Heart left ventricle (tissue), 16 donors: ENCODE results near the gene TTI1. TPM values are rescaled to one million over a fixed set of nuclear protein-coding genes. Genes with fewer than 3 reads are reported as not detected.

Experiments used
- ATAC-seq, 4 donors: fragments of 200-7000 bp; cut with Tn5 transposase; one replicate each; pipeline ENCODE4 v1.9.1; 2020 to 2022; ENCODE audit warnings: moderate library complexity in 4 of 4, mild to moderate bottlenecking in 3 of 4, moderate number of reproducible peaks in 1 of 4
- DNase-seq, 5 donors: peaks; one replicate each; pipeline ENCODE4 v3.0.0-alpha.2; 2020
- H3K27ac ChIP-seq, 12 donors: fragments of 200-600 bp; sonication (generic) in 4 of 12; one replicate each; pipeline versions ENCODE4 v1.5.0 to v1.8.0; 2016 to 2022; ENCODE audit warnings: mild to moderate bottlenecking in 2 of 12
- H3K27me3 ChIP-seq, 9 donors: fragments of 200-600 bp; sonication (generic) in 2 of 9; one replicate each; pipeline versions ENCODE4 v1.5.1 to v1.8.0; 2016 to 2022; ENCODE audit warnings: mild to moderate bottlenecking in 3 of 9
- H3K36me3 ChIP-seq, 9 donors: fragments of 200-600 bp; sonication (generic) in 2 of 9; one replicate each; pipeline versions ENCODE4 v1.5.0 to v1.8.0; 2018 to 2022; ENCODE audit warnings: mild to moderate bottlenecking in 2 of 9
- H3K4me1 ChIP-seq, 12 donors: fragments of 200-600 bp; sonication (generic) in 4 of 12; one replicate each; pipeline versions ENCODE4 v1.5.0 to v1.8.0; 2016 to 2022; ENCODE audit warnings: mild to moderate bottlenecking in 3 of 12
- H3K4me3 ChIP-seq, 12 donors: fragments of 200-600 bp; sonication (generic) in 4 of 12; one replicate each; pipeline versions ENCODE4 v1.5.0 to v1.8.0; 2017 to 2022; ENCODE audit warnings: mild to moderate bottlenecking in 9 of 12, moderate library complexity in 4 of 12
- H3K9me3 ChIP-seq, 12 donors: fragments of 200-600 bp; sonication (generic) in 4 of 12; one replicate each; pipeline versions ENCODE4 v1.5.0 to v1.8.0; 2016 to 2022; ENCODE audit warnings: mild to moderate bottlenecking in 1 of 12
- CTCF ChIP-seq, 12 donors: fragments of 200-600 bp; sonication (generic) in 4 of 12; IDR thresholded peaks; one replicate each; pipeline versions ENCODE4 v1.5.0 to v1.8.0; 2018 to 2022; ENCODE audit warnings: antibody characterized with exemption in 12 of 12, mild to moderate bottlenecking in 5 of 12
- POLR2A ChIP-seq, 2 donors: fragments of 450-650 bp; IDR thresholded peaks; one replicate each; pipeline ENCODE4 v1.6.1; 2017; ENCODE audit warnings: antibody characterized with exemption in 2 of 2, mild to moderate bottlenecking in 2 of 2, moderate library complexity in 2 of 2
- WGBS, 4 donors: extraction: QIAGEN DNeasy Blood & Tissue Kit in 2 of 4; methylation state at CpG; one replicate each; pipeline versions ENCODE4 v1.1.5 to v1.1.7; 2013 to 2018; 5-methylcytosine and 5-hydroxymethylcytosine counted together
- intact Hi-C, 10 donors: fragments of 100-400 bp; cut with DNase I; formaldehyde crosslinking; loops; one replicate each; pipeline versions ENCODE4 v1.11.1 to v1.14.2; 2022
- polyA plus RNA-seq, 2 donors: library from polyadenylated mRNA; stranded (reverse); fragments of 200-250 nt; gene quantifications; one replicate each; pipeline ENCODE4 v1.2.3, GENCODE V29; 2013
- total RNA-seq, 9 donors: library from RNA; depleted of rRNA in 2 of 9; stranded (reverse); fragments of >200 nt in 2 of 9; fragmentation: NEBNext Ultra II Directional in 3 of 9; extraction: Animal tissue kit (Norgen Biotek cat#: 25700) in 3 of 9; gene quantifications; one replicate each; pipeline versions ENCODE4 v1.1.0 to v1.2.4, GENCODE V29; 2016 to 2023
- donor health status: ischemic (EF 13 %, LVEDD 7.1; RV severe dilation, severe dysfunction).
- donor health status: healthy with polysubstance abuse.
- donor health status: DM: no; HTN: yes; CAD: no.
- donor health status: DM: no; HTN: no; CAD: no.
- donor health status: ischemic (EF 25% LVEDD 6.9; RV normal size, moderate dysfunction).
- donor health status: ischemic (EF 25% LVEDD 5.7; RV mildly dilated, moderate dysfunction).
- donor health status: healthy.
- donor health status: DM: yes; HTN: yes; CAD: no.
- donor health status: ischemic (EF 35%, LVEDD 5.7; RV mildly dilated, moderate dysfunction).
- donor health status: nonischemic (EF 11% LVEDD 7.7; RV severe dilation, severe dysfunction).
- donor health status: DM: yes; HTN: yes; CAD: no.
- donor health status: PGD.
- donor health status: ischemic (EF 29% LVEDD 5.4; RV normal size, mild dysfunction).
- donor health status: nonischemic (EF 23%, LVEDD 6.1; RV moderate dilation, normal function).

The TTI1 gene
- total and polyA plus RNA-seq, 11 donors = 7.3 to 13.3 (median 11.0) TPM

- H3K27me3 ChIP-seq = no peaks in the 10 kb centered on the region
- DNase-seq (no peak), ATAC-seq (no peak)
- no peak overlapping the region for H3K4me3 ChIP-seq
- no peak for TF ChIP-seq POLR2A (IDR thresholded peaks at IDR 0.05)
- no peak for TF ChIP-seq CTCF (IDR thresholded peaks at IDR 0.05)
- intact Hi-C loops = no loop called here
- no peaks in the 10 kb centered on the region for H3K4me1 ChIP-seq
- H3K36me3 ChIP-seq = no peaks in the 10 kb centered on the region
- H3K9me3 ChIP-seq = peaks cover 0 to 29% (median 0%) of the 10 kb centered on the region in 12 donors
- no peak overlapping the region for H3K27ac ChIP-seq
- WGBS, 4 donors = 86 to 96% (median 93%) methylated on average over 2 of the region's 2 CpGs
Measured at GRCh38 chr20:37958856-37959520, 74.3 kb downstream of the TTI1 start.

GRCh38 chr20:37956107-37956585 lies 77.1 kb downstream of the TTI1 start:
- no peak overlapping the region for H3K27ac ChIP-seq
- DNase-seq (no peak), ATAC-seq (no peak)
- H3K9me3 ChIP-seq = peaks cover 0 to 27% (median 0%) of the 10 kb centered on the region in 12 donors
- H3K27me3 ChIP-seq = no peaks in the 10 kb centered on the region
- no peak overlapping the region for H3K4me3 ChIP-seq
- WGBS, 4 donors = 50 to 65% (median 55%) methylated on average over 3 of the region's 3 CpGs
- no peaks in the 10 kb centered on the region for H3K4me1 ChIP-seq
- no peak for TF ChIP-seq POLR2A (IDR thresholded peaks at IDR 0.05)
- no peak for TF ChIP-seq CTCF (IDR thresholded peaks at IDR 0.05)
- H3K36me3 ChIP-seq = no peaks in the 10 kb centered on the region
- intact Hi-C loops = no loop called here

GRCh38 chr20:37955511-37955910 lies 77.7 kb downstream of the TTI1 start:
- Histone ChIP-seq H3K9me3 (peaks cover 0 to 22% (median 0%) of the 10 kb centered on the region in 12 donors), H3K36me3 (no peaks in the 10 kb centered on the region), H3K27ac (no peak overlapping the region), H3K27me3 (no peaks in the 10 kb centered on the region), H3K4me3 (no peak overlapping the region), H3K4me1 (no peaks in the 10 kb centered on the region)
- TF ChIP-seq CTCF (IDR thresholded peaks at IDR 0.05) (no peak), POLR2A (IDR thresholded peaks at IDR 0.05) (no peak)
- no peak for ATAC-seq
- WGBS, 4 donors = 84 to 89% (median 85%) methylated on average over 7 of the region's 7 CpGs
- intact Hi-C loops = no loop called here
- DNase-seq = no peak

- no peak overlapping the region for H3K27ac ChIP-seq
- H3K27me3 ChIP-seq = no peaks in the 10 kb centered on the region
- no peaks in the 10 kb centered on the region for H3K36me3 ChIP-seq
- no peak overlapping the region for H3K4me3 ChIP-seq
- no peak for TF ChIP-seq POLR2A (IDR thresholded peaks at IDR 0.05)
- TF ChIP-seq CTCF (IDR thresholded peaks at IDR 0.05) = no peak
- DNase-seq = no peak
- 79 to 83% (median 82%) methylated on average over 14 of the region's 14 CpGs for WGBS, 4 donors
- intact Hi-C loops = no loop called here
- H3K4me1 ChIP-seq = no peaks in the 10 kb centered on the region
- no peak for ATAC-seq
- H3K9me3 ChIP-seq = peaks cover 0 to 13% (median 0%) of the 10 kb centered on the region in 12 donors
Measured at GRCh38 chr20:37954626-37955025, 78.6 kb downstream of the TTI1 start.
